PC-9 (cell line): ENCODE data around the gene HPCA.

Experiments used
- CTCF ChIP-seq: fragments of 200-600 bp; sonication (generic); conservative IDR thresholded peaks from 2 replicates; pipeline ENCODE4 v1.6.1; 2017; ENCODE audit warnings: mixed run types, antibody characterized with exemption, mild to moderate bottlenecking, moderate library complexity
- EZH2 ChIP-seq: fragments of 200-600 bp; sonication (generic); IDR thresholded peaks from 2 replicates; pipeline ENCODE4 v1.8.0; 2017; ENCODE audit warnings: antibody characterized with exemption, low read depth

GRCh38 chr1:32888677-32889420 lies 2.6 kb downstream of the HPCA start:
- TF ChIP-seq CTCF (no peak), EZH2 (no peak)
